Measurements from ENCODE around the gene ZNF223. TPM values are rescaled to one million over a fixed set of nuclear protein-coding genes. Genes with fewer than 3 reads are reported as not detected.

Gene ZNF223
- total RNA-seq, 4 donors from 2014 or later: 2.9 to 5.9 (median 5.0) TPM

GRCh38 chr19:44019498-44019897, 32.3 kb upstream of the ZNF223 start:
- no peak for TF ChIP-seq CTCF (IDR thresholded peaks at IDR 0.05; ENCODE audit: low read depth)

GRCh38 chr19:44021221-44021620, 30.6 kb upstream of the ZNF223 start:
- no peak for TF ChIP-seq CTCF (IDR thresholded peaks at IDR 0.05; ENCODE audit: low read depth)

- no peak for TF ChIP-seq CTCF (IDR thresholded peaks at IDR 0.05; ENCODE audit: low read depth)
Observed at GRCh38 chr19:44024900-44025216, 27.0 kb upstream of the ZNF223 start.

GRCh38 chr19:44025217-44025936, 26.5 kb upstream of the ZNF223 start, which contains the start of gene ZNF222:
Gene ZNF222 (plus strand): TSS chr19:44025379. CDS start chr19:44025437, 58 bp downstream.
- TF ChIP-seq CTCF (IDR thresholded peaks at IDR 0.05; ENCODE audit: low read depth): no peak

GRCh38 chr19:44026622-44027021, 25.2 kb upstream of the ZNF223 start:
- no peak for TF ChIP-seq CTCF (IDR thresholded peaks at IDR 0.05; ENCODE audit: low read depth)

DNA sequence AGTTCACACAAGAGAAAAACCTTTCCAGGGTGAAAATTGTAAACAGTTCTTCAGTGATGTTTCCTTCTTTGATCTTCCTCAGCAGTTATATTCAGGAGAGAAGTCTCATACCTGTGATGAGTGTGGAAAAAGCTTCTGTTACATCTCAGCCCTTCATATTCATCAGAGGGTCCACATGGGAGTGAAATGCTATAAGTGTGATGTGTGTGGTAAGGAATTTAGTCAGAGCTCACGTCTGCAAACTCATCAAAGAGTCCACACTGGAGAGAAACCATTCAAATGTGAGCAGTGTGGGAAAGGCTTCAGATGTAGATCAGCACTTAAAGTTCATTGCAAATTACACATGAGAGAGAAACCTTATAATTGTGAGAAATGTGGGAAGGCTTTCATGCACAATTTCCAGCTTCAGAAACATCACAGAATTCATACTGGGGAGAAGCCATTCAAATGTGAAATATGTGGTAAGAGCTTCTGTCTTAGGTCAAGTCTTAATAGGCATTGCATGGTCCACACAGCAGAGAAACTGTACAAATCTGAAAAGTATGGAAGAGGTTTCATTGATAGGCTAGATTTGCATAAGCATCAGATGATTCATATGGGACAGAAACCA, 19.7 kb upstream of the ZNF223 start:
- no peak for TF ChIP-seq CTCF (IDR thresholded peaks at IDR 0.05; ENCODE audit: low read depth)

GRCh38 chr19:44042147-44042546, 9.7 kb upstream of the ZNF223 start:
- no peak for TF ChIP-seq CTCF (IDR thresholded peaks at IDR 0.05; ENCODE audit: low read depth)
